ENCODE data around the gene CBFA2T3.

Gene CBFA2T3

GRCh38 chr16:88884569-88885271, 92.3 kb downstream of the CBFA2T3 start:
- Histone ChIP-seq H3K9ac (ENCODE audit: low read depth, low read length) (no peak overlapping the region), H3K9me3 (ENCODE audit: control insufficient read depth, insufficient read depth, low read length) (no peaks in the 10 kb centered on the region), H3K4me1 (ENCODE audit: insufficient read depth, low read length) (no peaks in the 10 kb centered on the region), H3K36me3 (ENCODE audit: insufficient read depth, low read length) (no peaks in the 10 kb centered on the region)

GRCh38 chr16:88883946-88884345, 93.1 kb downstream of the CBFA2T3 start:
- H3K4me1 ChIP-seq (ENCODE audit: insufficient read depth, low read length): no peaks in the 10 kb centered on the region
- H3K9me3 ChIP-seq (ENCODE audit: control insufficient read depth, insufficient read depth, low read length): no peaks in the 10 kb centered on the region
- H3K9ac ChIP-seq (ENCODE audit: low read depth, low read length): no peak overlapping the region
- H3K36me3 ChIP-seq (ENCODE audit: insufficient read depth, low read length): no peaks in the 10 kb centered on the region

- H3K9ac ChIP-seq (ENCODE audit: low read depth, low read length): no peak overlapping the region
- H3K9me3 ChIP-seq (ENCODE audit: control insufficient read depth, insufficient read depth, low read length): no peaks in the 10 kb centered on the region
- no peaks in the 10 kb centered on the region for H3K4me1 ChIP-seq (ENCODE audit: insufficient read depth, low read length)
- no peaks in the 10 kb centered on the region for H3K36me3 ChIP-seq (ENCODE audit: insufficient read depth, low read length)
Measured at GRCh38 chr16:88883117-88883895, 93.7 kb downstream of the CBFA2T3 start.

- Histone ChIP-seq H3K9me3 (ENCODE audit: control insufficient read depth, insufficient read depth, low read length) (no peaks in the 10 kb centered on the region), H3K36me3 (ENCODE audit: insufficient read depth, low read length) (no peaks in the 10 kb centered on the region), H3K4me1 (ENCODE audit: insufficient read depth, low read length) (no peaks in the 10 kb centered on the region), H3K9ac (ENCODE audit: low read depth, low read length) (no peak overlapping the region)
Measured at GRCh38 chr16:88882358-88883030, 94.5 kb downstream of the CBFA2T3 start.

GRCh38 chr16:88881675-88882357, 95.2 kb downstream of the CBFA2T3 start:
- Histone ChIP-seq H3K9me3 (ENCODE audit: control insufficient read depth, insufficient read depth, low read length) (no peaks in the 10 kb centered on the region), H3K9ac (ENCODE audit: low read depth, low read length) (no peak overlapping the region), H3K4me1 (ENCODE audit: insufficient read depth, low read length) (no peaks in the 10 kb centered on the region), H3K36me3 (ENCODE audit: insufficient read depth, low read length) (no peaks in the 10 kb centered on the region)

- H3K36me3 ChIP-seq (ENCODE audit: insufficient read depth, low read length): no peaks in the 10 kb centered on the region
- H3K4me1 ChIP-seq (ENCODE audit: insufficient read depth, low read length): no peaks in the 10 kb centered on the region
- no peak overlapping the region for H3K9ac ChIP-seq (ENCODE audit: low read depth, low read length)
- no peaks in the 10 kb centered on the region for H3K9me3 ChIP-seq (ENCODE audit: control insufficient read depth, insufficient read depth, low read length)
Measured at GRCh38 chr16:88881007-88881615, 95.9 kb downstream of the CBFA2T3 start.

- Histone ChIP-seq H3K4me1 (ENCODE audit: insufficient read depth, low read length) (no peaks in the 10 kb centered on the region), H3K9ac (ENCODE audit: low read depth, low read length) (no peak overlapping the region), H3K9me3 (ENCODE audit: control insufficient read depth, insufficient read depth, low read length) (no peaks in the 10 kb centered on the region), H3K36me3 (ENCODE audit: insufficient read depth, low read length) (no peaks in the 10 kb centered on the region)
Measured at GRCh38 chr16:88880226-88881006, 96.6 kb downstream of the CBFA2T3 start.

GRCh38 chr16:88879788-88880055, 97.3 kb downstream of the CBFA2T3 start:
- Histone ChIP-seq H3K4me1 (ENCODE audit: insufficient read depth, low read length) (no peaks in the 10 kb centered on the region), H3K9ac (ENCODE audit: low read depth, low read length) (no peak overlapping the region), H3K36me3 (ENCODE audit: insufficient read depth, low read length) (no peaks in the 10 kb centered on the region), H3K9me3 (ENCODE audit: control insufficient read depth, insufficient read depth, low read length) (no peaks in the 10 kb centered on the region)

- no peaks in the 10 kb centered on the region for H3K4me1 ChIP-seq (ENCODE audit: insufficient read depth, low read length)
Measured at GRCh38 chr16:88878967-88879787, 97.8 kb downstream of the CBFA2T3 start.

GRCh38 chr16:88878356-88878755, 98.7 kb downstream of the CBFA2T3 start:
- Histone ChIP-seq H3K4me1 (ENCODE audit: insufficient read depth, low read length) (no peaks in the 10 kb centered on the region), H3K9ac (ENCODE audit: low read depth, low read length) (no peak overlapping the region), H3K9me3 (ENCODE audit: control insufficient read depth, insufficient read depth, low read length) (no peaks in the 10 kb centered on the region), H3K36me3 (ENCODE audit: insufficient read depth, low read length) (no peaks in the 10 kb centered on the region)

More at GRCh38 chr16:88878967-88879787, 97.8 kb downstream of the CBFA2T3 start:
- H3K9me3 ChIP-seq (ENCODE audit: control insufficient read depth, insufficient read depth, low read length): no peaks in the 10 kb centered on the region
- H3K36me3 ChIP-seq (ENCODE audit: insufficient read depth, low read length): no peaks in the 10 kb centered on the region
- H3K9ac ChIP-seq (ENCODE audit: low read depth, low read length): no peak overlapping the region

GRCh38 chr16:88877564-88878289, 99.3 kb downstream of the CBFA2T3 start:
- Histone ChIP-seq H3K4me1 (ENCODE audit: insufficient read depth, low read length) (no peaks in the 10 kb centered on the region), H3K9me3 (ENCODE audit: control insufficient read depth, insufficient read depth, low read length) (no peaks in the 10 kb centered on the region), H3K36me3 (ENCODE audit: insufficient read depth, low read length) (no peaks in the 10 kb centered on the region), H3K9ac (ENCODE audit: low read depth, low read length) (no peak overlapping the region)

GRCh38 chr16:88876942-88877526, 100.0 kb downstream of the CBFA2T3 start:
- no peaks in the 10 kb centered on the region for H3K36me3 ChIP-seq (ENCODE audit: insufficient read depth, low read length)
- H3K9ac ChIP-seq (ENCODE audit: low read depth, low read length): no peak overlapping the region
- H3K4me1 ChIP-seq (ENCODE audit: insufficient read depth, low read length): no peaks in the 10 kb centered on the region
- H3K9me3 ChIP-seq (ENCODE audit: control insufficient read depth, insufficient read depth, low read length): no peaks in the 10 kb centered on the region
